HCT116 (cell line): ENCODE data around the gene MME. TPM values are rescaled to one million over a fixed set of nuclear protein-coding genes. Genes with fewer than 3 reads are reported as not detected.

Experiments
- ATAC-seq: fragments of 200-7000 bp; cut with Tn5 transposase; 2 replicates; pipeline ENCODE4 v1.9.1; 2020; ENCODE audit warnings: mild to moderate bottlenecking, moderate library complexity
- BruUV-seq: library from RNA; stranded (reverse); fragments of 400-500 nt; replicated peaks from 2 replicates; lab custom pipeline; 2021; lab: Mats Ljungman, UMichigan
- CTCF ChIA-PET: fragments of 300-600 bp; sonication (Branson Sonifier 250); formaldehyde crosslinking; loops from one replicate; lab custom pipeline; 2021; ENCODE audit warnings: antibody characterized with exemption; lab: Charles Lee
- POLR2A ChIA-PET: fragments of 300-600, 350-600 bp; sonication (Branson Sonifier 250); formaldehyde crosslinking; loops from one replicate; lab custom pipeline; 2021; ENCODE audit warnings: antibody characterized with exemption; lab: Charles Lee
- RAD21 ChIA-PET, 2 experiments: fragments of 300-600 bp; sonication (Branson Sonifier 250); formaldehyde crosslinking; loops; one replicate each; lab custom pipeline; 2023; ENCODE audit warnings: low total read pairs in 2 of 2; ENCODE audit not compliant: uncharacterized antibody in 2 of 2, unreplicated experiment in 2 of 2, low non-redundant PET in 1 of 2; lab: Charles Lee
- DNase-seq: peaks from one replicate; pipeline ENCODE4 v3.0.0-alpha.2; 2010; ENCODE audit warnings: low read depth, low spot score
- H2AFZ ChIP-seq: fragments of 200-600 bp; shearing (Covaris generic), sonication (generic); 2 replicates; pipeline ENCODE4 v1.6.1; 2017; ENCODE audit warnings: low read depth, mixed run types, mixed read lengths, antibody characterized with exemption, low read length; ENCODE audit not compliant: poor library complexity, severe bottlenecking
- H3K27ac ChIP-seq: 2 replicates; pipeline ENCODE4 v1.5.1; 2012; ENCODE audit warnings: low read depth, low read length
- H3K27me3 ChIP-seq: fragments of 200-600 bp; sonication (generic); 2 replicates; pipeline ENCODE4 v1.6.1; 2016; ENCODE audit warnings: mixed run types, low read length, mixed read lengths; ENCODE audit not compliant: insufficient read depth
- H3K36me3 ChIP-seq, 2 experiments: fragments of 200-500 bp in 1 of 2; fragments of 200-600 bp in 1 of 2; sonication (Bioruptor generic) in 1 of 2; sonication (generic) in 1 of 2; 2 replicates each; pipeline versions ENCODE4 v1.5.1 to v1.6.1; 2014 to 2016; ENCODE audit warnings: low read length in 2 of 2, inconsistent platforms in 1 of 2, mixed read lengths in 1 of 2, mixed run types in 1 of 2; ENCODE audit not compliant: insufficient read depth in 2 of 2, control insufficient read depth in 1 of 2
- H3K4me1 ChIP-seq, 2 experiments: fragments of 200-600 bp in 1 of 2; sonication (generic) in 1 of 2; 2 replicates each; pipeline versions ENCODE4 v1.5.1 to v1.6.1; 2012 to 2017; ENCODE audit warnings: low read length in 2 of 2, inconsistent platforms in 1 of 2, mild to moderate bottlenecking in 1 of 2, mixed read lengths in 1 of 2, mixed run types in 1 of 2, moderate library complexity in 1 of 2; ENCODE audit not compliant: insufficient read depth in 2 of 2, control insufficient read depth in 1 of 2
- H3K4me2 ChIP-seq: fragments of 200-600 bp; sonication (generic); 2 replicates; pipeline ENCODE4 v1.6.1; 2017; ENCODE audit warnings: mixed run types, low read length, mixed read lengths
- H3K4me3 ChIP-seq, 2 experiments: fragments of 200-600 bp in 1 of 2; sonication (generic) in 1 of 2; replicated peaks in 1 of 2; 2 replicates each; pipeline ENCODE4 v1.5.1; 2011 to 2016; ENCODE audit warnings: low read length in 2 of 2, control low read depth in 1 of 2, low read depth in 1 of 2, mild to moderate bottlenecking in 1 of 2, mixed read lengths in 1 of 2, mixed run types in 1 of 2
- H3K79me2 ChIP-seq: fragments of 200-600 bp; sonication (generic); 2 replicates; pipeline ENCODE4 v1.6.1; 2017; ENCODE audit warnings: mild to moderate bottlenecking, mixed run types, low read length, moderate library complexity, mixed read lengths; ENCODE audit not compliant: insufficient read depth
- H3K9ac ChIP-seq: fragments of 200-600 bp; sonication (generic); 2 replicates; pipeline ENCODE4 v1.6.1; 2016; ENCODE audit warnings: low read length, mixed read lengths
- H3K9me2 ChIP-seq: fragments of 200-600 bp; sonication (generic), shearing (Covaris generic); 2 replicates; pipeline ENCODE4 v1.6.1; 2017; ENCODE audit warnings: mixed run types, mild to moderate bottlenecking, moderate library complexity; ENCODE audit not compliant: insufficient read depth
- H3K9me3 ChIP-seq, 2 experiments: fragments of 200-500 bp in 1 of 2; fragments of 200-600 bp in 1 of 2; sonication (Bioruptor generic) in 1 of 2; sonication (generic) in 1 of 2; 2 replicates each; pipeline ENCODE4 v1.6.1; 2014 to 2017; ENCODE audit warnings: low read length in 2 of 2, mixed read lengths in 2 of 2, inconsistent platforms in 1 of 2, low read depth in 1 of 2, mild to moderate bottlenecking in 1 of 2, mixed run types in 1 of 2, moderate library complexity in 1 of 2; ENCODE audit not compliant: control insufficient read depth in 1 of 2, insufficient read depth in 1 of 2
- H4K20me1 ChIP-seq: fragments of 200-600 bp; sonication (generic), shearing (Covaris generic); 2 replicates; pipeline ENCODE4 v1.6.1; 2017; ENCODE audit warnings: mixed run types, mild to moderate bottlenecking, moderate library complexity; ENCODE audit not compliant: insufficient read depth
- CBX3 ChIP-seq: IDR thresholded peaks from 2 replicates; pipeline ENCODE4 v1.6.1; 2012; ENCODE audit warnings: low read depth
- CEBPB ChIP-seq: IDR thresholded peaks from 2 replicates; pipeline ENCODE4 v1.6.1; 2012; ENCODE audit warnings: low read depth
- EGR1 ChIP-seq: IDR thresholded peaks from 2 replicates; pipeline ENCODE4 v1.6.1; 2012; ENCODE audit warnings: low read depth
- ELF1 ChIP-seq: IDR thresholded peaks from 2 replicates; pipeline ENCODE4 v1.6.1; 2012; ENCODE audit warnings: low read depth, borderline replicate concordance
- EZH2 ChIP-seq: fragments of 200-600 bp; sonication (generic); IDR thresholded peaks from 2 replicates; pipeline ENCODE4 v1.6.1; 2017; ENCODE audit warnings: antibody characterized with exemption, mixed run types
- FOSL1 ChIP-seq: IDR thresholded peaks from 2 replicates; pipeline ENCODE4 v1.6.1; 2012; ENCODE audit warnings: low read depth
- JUND ChIP-seq: IDR thresholded peaks from 2 replicates; pipeline ENCODE4 v1.6.1; 2012
- POLR2A ChIP-seq: IDR thresholded peaks from 2 replicates; pipeline ENCODE4 v1.7.0; 2011; ENCODE audit warnings: borderline replicate concordance; ENCODE audit not compliant: insufficient read depth, insufficient read length; ENCODE audit errors: extremely low read depth
- POLR2AphosphoS5 ChIP-seq: IDR thresholded peaks from 2 replicates; pipeline ENCODE4 v1.6.1; 2011; ENCODE audit warnings: mild to moderate bottlenecking, low read depth, low read length, moderate library complexity
- SIN3A ChIP-seq: IDR thresholded peaks from 2 replicates; pipeline ENCODE4 v1.6.1; 2012; ENCODE audit warnings: low read depth
- SP1 ChIP-seq: IDR thresholded peaks from 2 replicates; pipeline ENCODE4 v1.6.1; 2012; ENCODE audit warnings: low read depth
- SRF ChIP-seq: IDR thresholded peaks from 2 replicates; pipeline ENCODE4 v1.6.1; 2012; ENCODE audit warnings: low read depth
- TCF7L2 ChIP-seq: IDR thresholded peaks from 2 replicates; pipeline ENCODE4 v1.7.0; 2011; ENCODE audit warnings: borderline replicate concordance, inconsistent platforms; ENCODE audit not compliant: insufficient read depth, insufficient read length; ENCODE audit errors: extremely low read depth
- YY1 ChIP-seq: IDR thresholded peaks from 2 replicates; pipeline ENCODE4 v1.6.1; 2011; ENCODE audit warnings: low read length, low read depth, moderate library complexity, mild to moderate bottlenecking; ENCODE audit not compliant: insufficient replicate concordance; ENCODE audit errors: extremely low read depth
- ZNF274 ChIP-seq: fragments of 200-500 bp; sonication (Bioruptor generic); IDR thresholded peaks from 2 replicates; pipeline ENCODE4 v1.6.1; 2014; ENCODE audit warnings: mild to moderate bottlenecking, low read depth, low read length, inconsistent platforms
- intact Hi-C: fragments of 100-400 bp; cut with micrococcal nuclease; formaldehyde crosslinking; loops from 2 replicates; pipeline ENCODE4 v1.10.0; 2022
- total RNA-seq: library from RNA; stranded (reverse); gene quantifications from one replicate; pipeline ENCODE4 v1.2.1, GENCODE V29; 2021; ENCODE audit not compliant: unreplicated experiment
- TF ChIP-seq, protein P1 (sequence below): IDR thresholded peaks from 2 replicates; pipeline ENCODE4 v1.6.1; 2011; ENCODE audit warnings: mild to moderate bottlenecking, low read length, moderate library complexity; ENCODE audit not compliant: insufficient replicate concordance; ENCODE audit errors: extremely low read depth
- TF ChIP-seq, protein P2 (sequence below): IDR thresholded peaks from 2 replicates; pipeline ENCODE4 v1.6.1; 2012
- TF ChIP-seq, protein P3 (sequence below): IDR thresholded peaks from 2 replicates; pipeline ENCODE4 v1.6.1; 2012; ENCODE audit warnings: low read depth
- TF ChIP-seq, protein P4 (sequence below): IDR thresholded peaks from 2 replicates; pipeline ENCODE4 v1.6.1; 2012
- TF ChIP-seq, protein P5 (sequence below), 3 experiments: fragments of 200-600 bp in 1 of 3; sonication (generic) in 1 of 3; IDR thresholded peaks in 2 of 3; conservative IDR thresholded peaks in 1 of 3; 2 replicates each; pipeline ENCODE4 v1.5.1; 2012 to 2017; ENCODE audit warnings: low read depth in 2 of 3, low read length in 2 of 3, antibody characterized with exemption in 1 of 3, borderline replicate concordance in 1 of 3, control low read depth in 1 of 3, mild to moderate bottlenecking in 1 of 3, mixed read lengths in 1 of 3, mixed run types in 1 of 3, moderate library complexity in 1 of 3; ENCODE audit not compliant: insufficient read depth in 1 of 3

MME gene
- total RNA-seq, 1 experiment from 2014 or later = 0.34 TPM

DNA sequence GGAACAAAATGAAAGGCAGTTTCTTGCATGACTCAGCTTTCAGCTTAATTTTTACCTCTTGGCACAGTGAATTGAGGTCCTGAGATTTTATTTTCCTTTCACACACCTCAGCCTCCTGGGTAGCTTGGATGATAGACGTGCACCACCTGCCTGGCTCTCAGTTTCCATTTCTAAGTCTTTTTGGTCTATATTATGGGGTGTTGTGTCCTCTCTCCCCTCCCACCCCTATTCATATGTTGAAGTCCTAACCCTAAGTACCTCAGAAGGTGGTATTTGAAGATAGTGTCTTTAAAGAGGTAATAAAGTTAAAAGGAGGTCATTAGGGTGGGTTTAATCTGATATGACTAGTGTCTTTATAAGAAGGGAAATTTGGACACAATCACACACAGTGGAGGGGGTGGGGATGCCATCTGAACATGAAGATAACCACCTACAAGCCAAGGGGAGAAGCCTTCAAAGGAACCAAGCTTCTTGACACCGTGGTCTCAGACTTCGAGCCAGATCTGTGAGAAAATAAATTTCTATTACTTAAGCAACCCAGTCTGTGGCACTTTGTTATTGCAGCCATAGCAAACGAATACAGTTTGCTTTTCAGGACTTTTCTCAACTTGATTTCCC is 128.2 kb downstream of the MME start:
- H3K4me1 ChIP-seq = no peaks in the 10 kb centered on the region
- H3K9me3 ChIP-seq = no peaks in the 10 kb centered on the region
- H3K36me3 ChIP-seq = no peaks in the 10 kb centered on the region
- BruUV-seq = no TSS peak
- POLR2A ChIA-PET = no interaction called here
- intact Hi-C loops = no loop called here
- H3K9ac ChIP-seq = no peak overlapping the region
- H2AFZ ChIP-seq = no peak overlapping the region
- no peak overlapping the region for H3K27ac ChIP-seq
- no peak for DNase-seq
- no peaks in the 10 kb centered on the region for H3K9me2 ChIP-seq
- no peak overlapping the region for H3K4me2 ChIP-seq
- ATAC-seq = no peak
- H3K27me3 ChIP-seq = no peaks in the 10 kb centered on the region
- CTCF ChIA-PET = no interaction called here
- RAD21 ChIA-PET = no interaction called here
- no peaks in the 10 kb centered on the region for H4K20me1 ChIP-seq
- H3K4me3 ChIP-seq = no peak overlapping the region
- no peak for TF ChIP-seq EGR1
- TF ChIP-seq SIN3A = no peak
- no peak for TF ChIP-seq SP1
- TF ChIP-seq, protein P1, sequence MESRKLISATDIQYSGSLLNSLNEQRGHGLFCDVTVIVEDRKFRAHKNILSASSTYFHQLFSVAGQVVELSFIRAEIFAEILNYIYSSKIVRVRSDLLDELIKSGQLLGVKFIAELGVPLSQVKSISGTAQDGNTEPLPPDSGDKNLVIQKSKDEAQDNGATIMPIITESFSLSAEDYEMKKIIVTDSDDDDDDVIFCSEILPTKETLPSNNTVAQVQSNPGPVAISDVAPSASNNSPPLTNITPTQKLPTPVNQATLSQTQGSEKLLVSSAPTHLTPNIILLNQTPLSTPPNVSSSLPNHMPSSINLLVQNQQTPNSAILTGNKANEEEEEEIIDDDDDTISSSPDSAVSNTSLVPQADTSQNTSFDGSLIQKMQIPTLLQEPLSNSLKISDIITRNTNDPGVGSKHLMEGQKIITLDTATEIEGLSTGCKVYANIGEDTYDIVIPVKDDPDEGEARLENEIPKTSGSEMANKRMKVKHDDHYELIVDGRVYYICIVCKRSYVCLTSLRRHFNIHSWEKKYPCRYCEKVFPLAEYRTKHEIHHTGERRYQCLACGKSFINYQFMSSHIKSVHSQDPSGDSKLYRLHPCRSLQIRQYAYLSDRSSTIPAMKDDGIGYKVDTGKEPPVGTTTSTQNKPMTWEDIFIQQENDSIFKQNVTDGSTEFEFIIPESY = no peak
- TF ChIP-seq, protein P2, sequence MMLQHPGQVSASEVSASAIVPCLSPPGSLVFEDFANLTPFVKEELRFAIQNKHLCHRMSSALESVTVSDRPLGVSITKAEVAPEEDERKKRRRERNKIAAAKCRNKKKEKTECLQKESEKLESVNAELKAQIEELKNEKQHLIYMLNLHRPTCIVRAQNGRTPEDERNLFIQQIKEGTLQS = no peak
- TF ChIP-seq YY1 = no peak
- no peak for TF ChIP-seq FOSL1
- TF ChIP-seq EZH2 = no peak
- no peak for TF ChIP-seq CBX3
- no peak for TF ChIP-seq CEBPB
- TF ChIP-seq, protein P3, sequence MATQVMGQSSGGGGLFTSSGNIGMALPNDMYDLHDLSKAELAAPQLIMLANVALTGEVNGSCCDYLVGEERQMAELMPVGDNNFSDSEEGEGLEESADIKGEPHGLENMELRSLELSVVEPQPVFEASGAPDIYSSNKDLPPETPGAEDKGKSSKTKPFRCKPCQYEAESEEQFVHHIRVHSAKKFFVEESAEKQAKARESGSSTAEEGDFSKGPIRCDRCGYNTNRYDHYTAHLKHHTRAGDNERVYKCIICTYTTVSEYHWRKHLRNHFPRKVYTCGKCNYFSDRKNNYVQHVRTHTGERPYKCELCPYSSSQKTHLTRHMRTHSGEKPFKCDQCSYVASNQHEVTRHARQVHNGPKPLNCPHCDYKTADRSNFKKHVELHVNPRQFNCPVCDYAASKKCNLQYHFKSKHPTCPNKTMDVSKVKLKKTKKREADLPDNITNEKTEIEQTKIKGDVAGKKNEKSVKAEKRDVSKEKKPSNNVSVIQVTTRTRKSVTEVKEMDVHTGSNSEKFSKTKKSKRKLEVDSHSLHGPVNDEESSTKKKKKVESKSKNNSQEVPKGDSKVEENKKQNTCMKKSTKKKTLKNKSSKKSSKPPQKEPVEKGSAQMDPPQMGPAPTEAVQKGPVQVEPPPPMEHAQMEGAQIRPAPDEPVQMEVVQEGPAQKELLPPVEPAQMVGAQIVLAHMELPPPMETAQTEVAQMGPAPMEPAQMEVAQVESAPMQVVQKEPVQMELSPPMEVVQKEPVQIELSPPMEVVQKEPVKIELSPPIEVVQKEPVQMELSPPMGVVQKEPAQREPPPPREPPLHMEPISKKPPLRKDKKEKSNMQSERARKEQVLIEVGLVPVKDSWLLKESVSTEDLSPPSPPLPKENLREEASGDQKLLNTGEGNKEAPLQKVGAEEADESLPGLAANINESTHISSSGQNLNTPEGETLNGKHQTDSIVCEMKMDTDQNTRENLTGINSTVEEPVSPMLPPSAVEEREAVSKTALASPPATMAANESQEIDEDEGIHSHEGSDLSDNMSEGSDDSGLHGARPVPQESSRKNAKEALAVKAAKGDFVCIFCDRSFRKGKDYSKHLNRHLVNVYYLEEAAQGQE = no peak
- TF ChIP-seq POLR2A = no peak
- no peak for TF ChIP-seq JUND
- TF ChIP-seq ELF1 = no peak
- TF ChIP-seq TCF7L2 = no peak
- no peak for TF ChIP-seq SRF
- TF ChIP-seq POLR2AphosphoS5 = no peak
- TF ChIP-seq, protein P4, sequence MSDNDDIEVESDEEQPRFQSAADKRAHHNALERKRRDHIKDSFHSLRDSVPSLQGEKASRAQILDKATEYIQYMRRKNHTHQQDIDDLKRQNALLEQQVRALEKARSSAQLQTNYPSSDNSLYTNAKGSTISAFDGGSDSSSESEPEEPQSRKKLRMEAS = no peak
- TF ChIP-seq ZNF274 = no peak
- TF ChIP-seq, protein P5, sequence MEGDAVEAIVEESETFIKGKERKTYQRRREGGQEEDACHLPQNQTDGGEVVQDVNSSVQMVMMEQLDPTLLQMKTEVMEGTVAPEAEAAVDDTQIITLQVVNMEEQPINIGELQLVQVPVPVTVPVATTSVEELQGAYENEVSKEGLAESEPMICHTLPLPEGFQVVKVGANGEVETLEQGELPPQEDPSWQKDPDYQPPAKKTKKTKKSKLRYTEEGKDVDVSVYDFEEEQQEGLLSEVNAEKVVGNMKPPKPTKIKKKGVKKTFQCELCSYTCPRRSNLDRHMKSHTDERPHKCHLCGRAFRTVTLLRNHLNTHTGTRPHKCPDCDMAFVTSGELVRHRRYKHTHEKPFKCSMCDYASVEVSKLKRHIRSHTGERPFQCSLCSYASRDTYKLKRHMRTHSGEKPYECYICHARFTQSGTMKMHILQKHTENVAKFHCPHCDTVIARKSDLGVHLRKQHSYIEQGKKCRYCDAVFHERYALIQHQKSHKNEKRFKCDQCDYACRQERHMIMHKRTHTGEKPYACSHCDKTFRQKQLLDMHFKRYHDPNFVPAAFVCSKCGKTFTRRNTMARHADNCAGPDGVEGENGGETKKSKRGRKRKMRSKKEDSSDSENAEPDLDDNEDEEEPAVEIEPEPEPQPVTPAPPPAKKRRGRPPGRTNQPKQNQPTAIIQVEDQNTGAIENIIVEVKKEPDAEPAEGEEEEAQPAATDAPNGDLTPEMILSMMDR (IDR thresholded peaks at IDR 0.05 in 2 of 3, conservative IDR thresholded peaks at IDR 0.05 in 1 of 3; ENCODE audit: borderline replicate concordance in 1 of 3, insufficient read depth in 1 of 3, low read depth in 2 of 3, low read length in 2 of 3) = no peak
- no peaks in the 10 kb centered on the region for H3K79me2 ChIP-seq
